DOHH2 (cell line): ENCODE results near the gene GMPS.

Experiments
- H3F3A ChIP-seq: fragments of 200-600 bp; sonication (generic), shearing (Covaris generic); 2 replicates; pipeline ENCODE4 v1.6.0; 2016; ENCODE audit warnings: antibody characterized with exemption, mild to moderate bottlenecking; ENCODE audit not compliant: control insufficient read depth, insufficient read depth
- H3K27ac ChIP-seq: fragments of 200-600 bp; sonication (generic); 2 replicates; pipeline ENCODE4 v1.5.1; 2014; ENCODE audit warnings: low read depth, mild to moderate bottlenecking, low read length, moderate library complexity
- H3K27me3 ChIP-seq: fragments of 200-600 bp; sonication (generic); 2 replicates; pipeline ENCODE4 v1.6.1; 2014; ENCODE audit warnings: mild to moderate bottlenecking, low read length, mixed read lengths; ENCODE audit not compliant: control insufficient read depth
- H3K36me3 ChIP-seq: fragments of 200-600 bp; sonication (generic); 2 replicates; pipeline ENCODE4 v1.6.1; 2014; ENCODE audit warnings: mild to moderate bottlenecking, low read length, moderate library complexity, mixed read lengths; ENCODE audit not compliant: control insufficient read depth
- H3K4me1 ChIP-seq: fragments of 200-600 bp; sonication (generic); 2 replicates; pipeline ENCODE4 v1.6.1; 2014; ENCODE audit warnings: mild to moderate bottlenecking, low read length, mixed read lengths; ENCODE audit not compliant: control insufficient read depth
- H3K4me2 ChIP-seq: fragments of 200-600 bp; sonication (generic); 2 replicates; pipeline ENCODE4 v1.6.0; 2014; ENCODE audit warnings: mild to moderate bottlenecking, low read length, moderate library complexity
- H3K4me3 ChIP-seq: fragments of 200-600 bp; sonication (generic); 2 replicates; pipeline ENCODE4 v1.5.1; 2014; ENCODE audit warnings: mild to moderate bottlenecking, low read length, mixed read lengths
- H3K79me2 ChIP-seq: fragments of 200-600 bp; sonication (generic); 2 replicates; pipeline ENCODE4 v1.6.1; 2014; ENCODE audit warnings: mild to moderate bottlenecking, low read length, mixed read lengths; ENCODE audit not compliant: control insufficient read depth
- H3K9me2 ChIP-seq: fragments of 200-600 bp; sonication (generic); replicated peaks from 2 replicates; pipeline ENCODE4 v1.6.1; 2014; ENCODE audit warnings: mild to moderate bottlenecking, low read length, mixed read lengths; ENCODE audit not compliant: control insufficient read depth
- H3K9me3 ChIP-seq: fragments of 200-600 bp; sonication (generic); 2 replicates; pipeline ENCODE4 v1.6.1; 2014; ENCODE audit warnings: antibody characterized with exemption, low read length, mixed read lengths; ENCODE audit not compliant: control insufficient read depth, insufficient read depth
- H4K20me1 ChIP-seq: fragments of 200-600 bp; sonication (generic); 2 replicates; pipeline ENCODE4 v1.6.0; 2014; ENCODE audit warnings: low read depth, mild to moderate bottlenecking, antibody characterized with exemption, low read length, moderate library complexity; ENCODE audit not compliant: control insufficient read depth, insufficient read depth
- EZH2phosphoT487 ChIP-seq: fragments of 200-600 bp; sonication (generic); IDR thresholded peaks from 2 replicates; pipeline ENCODE4 v1.6.1; 2017; ENCODE audit warnings: borderline replicate concordance, mild to moderate bottlenecking, antibody characterized with exemption, low read length, moderate library complexity, mixed read lengths
- TF ChIP-seq, protein P1 (sequence below): fragments of 200-600 bp; sonication (generic); IDR thresholded peaks from one replicate; pipeline ENCODE4 v1.5.1; 2014; ENCODE audit warnings: antibody characterized with exemption, mild to moderate bottlenecking, low read depth, low read length; ENCODE audit not compliant: poor library complexity, severe bottlenecking

The GMPS gene

DNA sequence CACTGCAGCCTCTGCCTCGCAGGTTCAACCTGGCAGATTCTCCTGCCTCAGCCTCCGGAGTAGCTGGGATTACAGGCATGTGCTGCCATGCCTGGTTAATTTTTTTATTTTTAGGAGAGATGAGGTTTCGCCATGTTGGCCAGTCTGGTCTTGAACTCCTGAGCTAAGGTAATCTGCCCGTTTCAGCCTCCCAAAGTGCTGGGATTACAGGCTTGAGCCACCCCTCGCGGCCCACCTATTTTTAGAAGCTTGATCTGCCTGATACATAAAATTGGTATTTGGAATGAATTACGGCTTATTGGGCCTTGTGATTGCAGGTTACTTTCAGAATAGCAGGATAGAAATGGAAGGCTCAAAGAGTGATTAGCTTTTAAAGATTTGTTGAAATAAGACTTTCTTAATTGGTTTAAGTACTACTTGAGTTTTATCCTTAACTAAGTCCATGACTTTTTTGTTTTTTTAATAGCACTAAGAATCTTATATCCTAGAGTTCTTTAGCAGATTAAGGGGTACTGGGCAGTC lies 25.0 kb downstream of the GMPS start:
- Histone ChIP-seq H3K79me2 (peaks cover 48% of the 10 kb centered on the region), H3K36me3 (peaks cover 79% of the 10 kb centered on the region), H3F3A (peaks cover 4% of the 10 kb centered on the region; the same call in 1 of the 2 replicates), H3K27me3 (no peaks in the 10 kb centered on the region), H3K27ac (no peak overlapping the region), H3K9me2 (no peaks in the 10 kb centered on the region), H3K4me1 (no peaks in the 10 kb centered on the region), H3K4me2 (no peak overlapping the region), H3K9me3 (no peaks in the 10 kb centered on the region), H3K4me3 (no peak overlapping the region), H4K20me1 (peaks cover 8% of the 10 kb centered on the region; the same call in 1 of the 2 replicates)
- TF ChIP-seq, protein P1, sequence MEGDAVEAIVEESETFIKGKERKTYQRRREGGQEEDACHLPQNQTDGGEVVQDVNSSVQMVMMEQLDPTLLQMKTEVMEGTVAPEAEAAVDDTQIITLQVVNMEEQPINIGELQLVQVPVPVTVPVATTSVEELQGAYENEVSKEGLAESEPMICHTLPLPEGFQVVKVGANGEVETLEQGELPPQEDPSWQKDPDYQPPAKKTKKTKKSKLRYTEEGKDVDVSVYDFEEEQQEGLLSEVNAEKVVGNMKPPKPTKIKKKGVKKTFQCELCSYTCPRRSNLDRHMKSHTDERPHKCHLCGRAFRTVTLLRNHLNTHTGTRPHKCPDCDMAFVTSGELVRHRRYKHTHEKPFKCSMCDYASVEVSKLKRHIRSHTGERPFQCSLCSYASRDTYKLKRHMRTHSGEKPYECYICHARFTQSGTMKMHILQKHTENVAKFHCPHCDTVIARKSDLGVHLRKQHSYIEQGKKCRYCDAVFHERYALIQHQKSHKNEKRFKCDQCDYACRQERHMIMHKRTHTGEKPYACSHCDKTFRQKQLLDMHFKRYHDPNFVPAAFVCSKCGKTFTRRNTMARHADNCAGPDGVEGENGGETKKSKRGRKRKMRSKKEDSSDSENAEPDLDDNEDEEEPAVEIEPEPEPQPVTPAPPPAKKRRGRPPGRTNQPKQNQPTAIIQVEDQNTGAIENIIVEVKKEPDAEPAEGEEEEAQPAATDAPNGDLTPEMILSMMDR, result no peak
- no peak for TF ChIP-seq EZH2phosphoT487

DNA sequence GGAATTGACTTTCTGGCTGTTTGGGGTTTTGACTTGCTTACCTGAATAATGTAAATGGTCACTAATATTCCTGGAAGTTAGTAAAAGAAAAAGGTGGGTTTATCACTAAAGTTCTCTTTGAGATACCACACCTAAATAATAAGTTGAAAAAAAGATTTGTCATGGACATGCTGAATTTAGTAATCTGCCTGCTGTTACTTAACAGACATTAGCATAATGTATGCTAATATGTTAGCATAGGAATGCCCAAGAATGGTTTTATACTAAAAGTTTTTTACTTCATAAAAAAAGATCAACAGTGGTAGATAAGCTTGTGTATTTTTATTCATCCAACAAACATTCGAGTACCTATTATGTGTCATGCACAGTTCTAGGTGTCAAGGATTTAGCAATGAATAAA lies 36.5 kb downstream of the GMPS start:
- H3F3A ChIP-seq, result no peaks in the 10 kb centered on the region
- no peaks in the 10 kb centered on the region for H4K20me1 ChIP-seq
- no peak overlapping the region for H3K4me3 ChIP-seq
- peaks cover 9% of the 10 kb centered on the region; the same call in 1 of the 2 replicates for H3K79me2 ChIP-seq
- no peaks in the 10 kb centered on the region for H3K4me1 ChIP-seq
- H3K27ac ChIP-seq, result no peak overlapping the region
- H3K4me2 ChIP-seq, result no peak overlapping the region
- TF ChIP-seq EZH2phosphoT487, result no peak
- TF ChIP-seq, protein P1, result no peak
- peaks cover 83% of the 10 kb centered on the region for H3K36me3 ChIP-seq
- H3K27me3 ChIP-seq, result no peaks in the 10 kb centered on the region
- no peaks in the 10 kb centered on the region for H3K9me3 ChIP-seq
- no peaks in the 10 kb centered on the region for H3K9me2 ChIP-seq

DNA sequence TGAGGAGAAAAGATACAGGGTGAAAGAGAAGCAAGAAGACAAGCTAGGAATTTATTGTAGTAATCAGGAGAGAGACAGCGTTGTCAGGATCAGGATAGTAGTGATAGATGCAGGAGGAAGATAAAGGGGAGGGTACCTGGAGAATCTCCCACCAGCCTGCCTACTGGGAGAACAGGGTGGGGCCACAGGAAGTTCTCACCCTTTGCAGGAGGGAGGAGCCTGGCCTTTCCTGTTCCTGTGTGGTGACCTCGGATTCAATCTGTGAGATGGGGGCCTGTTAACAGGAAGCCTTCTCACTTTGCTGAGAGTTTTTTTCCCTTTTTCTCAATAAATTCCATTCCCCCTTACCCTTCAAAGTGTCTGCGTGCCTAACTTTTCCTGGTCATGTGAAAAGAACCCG lies 37.6 kb downstream of the GMPS start:
- no peaks in the 10 kb centered on the region for H3K27me3 ChIP-seq
- no peaks in the 10 kb centered on the region for H3F3A ChIP-seq
- no peak for TF ChIP-seq EZH2phosphoT487
- TF ChIP-seq, protein P1, result no peak
- no peak overlapping the region for H3K4me3 ChIP-seq
- no peak overlapping the region for H3K27ac ChIP-seq
- H3K4me2 ChIP-seq, result no peak overlapping the region
- peaks cover 2% of the 10 kb centered on the region; the same call in 1 of the 2 replicates for H3K79me2 ChIP-seq
- no peaks in the 10 kb centered on the region for H3K9me2 ChIP-seq
- no peaks in the 10 kb centered on the region for H4K20me1 ChIP-seq
- no peaks in the 10 kb centered on the region for H3K4me1 ChIP-seq
- peaks cover 82% of the 10 kb centered on the region for H3K36me3 ChIP-seq
- no peaks in the 10 kb centered on the region for H3K9me3 ChIP-seq

DNA sequence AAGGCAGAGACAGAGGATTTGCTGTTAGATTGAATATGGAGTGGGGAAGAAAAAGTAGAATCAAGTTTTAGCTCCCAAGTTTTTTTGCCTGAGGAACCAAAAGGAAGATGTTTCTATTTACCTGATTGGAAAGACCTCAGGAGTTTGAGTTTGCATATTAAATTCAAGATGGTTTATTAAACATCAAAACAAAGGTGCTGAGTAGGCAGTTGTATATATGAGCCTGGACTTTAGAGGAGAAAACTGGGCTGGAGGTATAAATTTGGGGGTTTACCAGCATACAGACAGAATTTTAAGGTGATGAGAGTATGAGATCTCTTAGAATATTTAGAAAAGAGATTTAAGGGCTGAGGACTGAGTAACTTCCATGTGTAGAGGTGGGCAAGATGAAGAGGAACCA lies 38.2 kb downstream of the GMPS start:
- Histone ChIP-seq H3K27me3 (no peaks in the 10 kb centered on the region), H3K79me2 (no peaks in the 10 kb centered on the region), H3K4me1 (no peaks in the 10 kb centered on the region), H3K4me2 (no peak overlapping the region), H3K4me3 (no peak overlapping the region), H3K36me3 (peaks cover 83% of the 10 kb centered on the region), H3K27ac (no peak overlapping the region), H4K20me1 (no peaks in the 10 kb centered on the region), H3K9me2 (no peaks in the 10 kb centered on the region), H3F3A (no peaks in the 10 kb centered on the region), H3K9me3 (no peaks in the 10 kb centered on the region)
- TF ChIP-seq EZH2phosphoT487, result no peak
- TF ChIP-seq, protein P1, result no peak
